Inflammatory macrophage treated with lipopolysaccharide for 4 hours (primary cell): ENCODE measurements around the gene ZBTB5.
"Not testable (repeated sequence)": the region's sequence is repeated elsewhere in the genome, so short reads cannot be mapped to it uniquely, and the experiment has no call there.

Source experiments
- DNase-seq: peaks from one replicate; pipeline ENCODE4 v3.0.0-alpha.2; 2020

Gene ZBTB5

GRCh38 chr9:37447111-37447510 is 18.1 kb downstream of the ZBTB5 start:
- DNase-seq, result no peak

- no peak for DNase-seq
Observed at GRCh38 chr9:37446401-37446800, 18.8 kb downstream of the ZBTB5 start.

GRCh38 chr9:37445832-37446231 is 19.4 kb downstream of the ZBTB5 start:
- no peak for DNase-seq

GRCh38 chr9:37444890-37445289 is 20.4 kb downstream of the ZBTB5 start:
- no peak for DNase-seq

- no peak for DNase-seq
Observed at GRCh38 chr9:37443566-37443965, 21.7 kb downstream of the ZBTB5 start.

- DNase-seq, result no peak
Observed at GRCh38 chr9:37442556-37442955, 22.7 kb downstream of the ZBTB5 start.

GRCh38 chr9:37441776-37442370 is 23.4 kb downstream of the ZBTB5 start:
- DNase-seq, result no peak

GRCh38 chr9:37438359-37438758 is 26.9 kb downstream of the ZBTB5 start:
- DNase-seq, result no peak

GRCh38 chr9:37437621-37438020 is 27.6 kb downstream of the ZBTB5 start:
- no peak for DNase-seq

- DNase-seq, result no peak
Observed at GRCh38 chr9:37437010-37437409, 28.2 kb downstream of the ZBTB5 start.

- no peak for DNase-seq
Observed at GRCh38 chr9:37436540-37436939, 28.7 kb downstream of the ZBTB5 start.

GRCh38 chr9:37433867-37434371 is 31.3 kb downstream of the ZBTB5 start:
- no peak for DNase-seq

- DNase-seq, result no peak
Observed at GRCh38 chr9:37432020-37432419, 33.2 kb downstream of the ZBTB5 start.

GRCh38 chr9:37430841-37431597 is 34.2 kb downstream of the ZBTB5 start:
- DNase-seq, result no peak

- no peak for DNase-seq
Observed at GRCh38 chr9:37429441-37430285, 35.6 kb downstream of the ZBTB5 start.

- DNase-seq, result no peak
Observed at GRCh38 chr9:37428345-37428744, 36.9 kb downstream of the ZBTB5 start.

- no peak for DNase-seq
Observed at GRCh38 chr9:37426846-37427245, 38.4 kb downstream of the ZBTB5 start.

GRCh38 chr9:37426431-37426830 is 38.8 kb downstream of the ZBTB5 start:
- not testable (repeated sequence) for DNase-seq

- DNase-seq, result no peak
Observed at GRCh38 chr9:37425298-37425752, 39.9 kb downstream of the ZBTB5 start.

- no peak for DNase-seq
Observed at GRCh38 chr9:37424686-37425297, 40.5 kb downstream of the ZBTB5 start.

- no peak for DNase-seq
Observed at GRCh38 chr9:37424204-37424685, 41.0 kb downstream of the ZBTB5 start.

- DNase-seq, result no peak
Observed at GRCh38 chr9:37423508-37423907, 41.7 kb downstream of the ZBTB5 start.
